ENCODE data around the gene CBARP. TPM values are rescaled to one million over a fixed set of nuclear protein-coding genes. Genes with fewer than 3 reads are reported as not detected.

Gene CBARP
- total RNA-seq, 8 experiments from 2014 or later, result 1.2 to 18.0 (median 8.5) TPM

GRCh38 chr19:1226522-1227303, 11.1 kb downstream of the CBARP start:
- 100% methylated on average over 2 of the region's 50 CpGs; no CpG with 5 or more reads in 9 of the 10 experiments for WGBS, 10 experiments
- in situ Hi-C loops (cut with MboI; ENCODE audit: low pct_unique_long_range_greater_than_20kb in 2 of 9, low sequenced_read_pairs in 9 of 9, unreplicated experiment in 9 of 9), result no loop called here
- H3K27ac ChIP-seq, result no peak overlapping the region

GRCh38 chr19:1226227-1226518, 11.6 kb downstream of the CBARP start:
- Histone ChIP-seq H3K4me3 (no peak overlapping the region), H3K27ac (peak overlapping the region in 1 of 2 donors; percentile 47), H3K4me1 (replicated peaks in 1 of 2) (peaks cover 11 to 17% of the 10 kb centered on the region in 2 donors)
- in situ Hi-C loops (cut with MboI; ENCODE audit: low pct_unique_long_range_greater_than_20kb in 2 of 9, low sequenced_read_pairs in 9 of 9, unreplicated experiment in 9 of 9), result no loop called here
- no peak for ATAC-seq (replicated peaks in 6 of 8)
- WGBS, 10 experiments, result 100% methylated on average over 2 of the region's 11 CpGs; no CpG with 5 or more reads in 9 of the 10 experiments

More at GRCh38 chr19:1226522-1227303, 11.1 kb downstream of the CBARP start:
- H3K4me3 ChIP-seq, result no peak overlapping the region
- H3K4me1 ChIP-seq (replicated peaks in 1 of 2), result peaks cover 10 to 17% of the 10 kb centered on the region in 2 donors
- ATAC-seq (replicated peaks in 6 of 8), result no peak

- Histone ChIP-seq H3K27ac (peak overlapping the region in 1 of 2 donors; percentile 47), H3K4me3 (no peak overlapping the region), H3K4me1 (replicated peaks in 1 of 2) (peaks cover 7 to 12% of the 10 kb centered on the region in 2 donors)
- no peak for ATAC-seq (replicated peaks in 6 of 8)
- in situ Hi-C loops (cut with MboI; ENCODE audit: low pct_unique_long_range_greater_than_20kb in 2 of 9, low sequenced_read_pairs in 9 of 9, unreplicated experiment in 9 of 9), result no loop called here
- WGBS, 10 experiments, result 66 to 90% (median 90%) methylated on average over 2 to 5 of the region's 29 CpGs; no CpG with 5 or more reads in 7 of the 10 experiments
These were observed 12.2 kb downstream of the CBARP start for GRCh38 chr19:1225440-1226226.

GRCh38 chr19:1224847-1225246, 13.0 kb downstream of the CBARP start:
- in situ Hi-C loops (cut with MboI; ENCODE audit: low pct_unique_long_range_greater_than_20kb in 2 of 9, low sequenced_read_pairs in 9 of 9, unreplicated experiment in 9 of 9), result no loop called here
- no peak overlapping the region for H3K27ac ChIP-seq
- ATAC-seq (replicated peaks in 6 of 8), result no peak
- WGBS, 10 experiments, result 81% methylated on average over 14 of the region's 16 CpGs; no CpG with 5 or more reads in 9 of the 10 experiments
- H3K4me1 ChIP-seq (replicated peaks in 1 of 2), result peaks cover 6 to 7% of the 10 kb centered on the region in 2 donors
- H3K4me3 ChIP-seq, result no peak overlapping the region

- Histone ChIP-seq H3K4me1 (replicated peaks in 1 of 2) (peaks cover 6 to 7% of the 10 kb centered on the region in 2 donors), H3K27ac (no peak overlapping the region), H3K4me3 (no peak overlapping the region)
- in situ Hi-C loops (cut with MboI; ENCODE audit: low pct_unique_long_range_greater_than_20kb in 2 of 9, low sequenced_read_pairs in 9 of 9, unreplicated experiment in 9 of 9), result no loop called here
- ATAC-seq (replicated peaks in 6 of 8), result no peak
- WGBS, 10 experiments, result 90% methylated on average over 2 of the region's 16 CpGs; no CpG with 5 or more reads in 9 of the 10 experiments
These were observed 13.6 kb downstream of the CBARP start for GRCh38 chr19:1224047-1224825.

GRCh38 chr19:1223018-1223855, 14.6 kb downstream of the CBARP start:
- in situ Hi-C loops (cut with MboI; ENCODE audit: low pct_unique_long_range_greater_than_20kb in 2 of 9, low sequenced_read_pairs in 9 of 9, unreplicated experiment in 9 of 9), result no loop called here
- no peak overlapping the region for H3K27ac ChIP-seq
- peak in 6 of 8 experiments; percentile 6 to 30 (median 17) for ATAC-seq (replicated peaks in 6 of 8)

GRCh38 chr19:1222394-1222793, 15.4 kb downstream of the CBARP start:
- peaks cover 7 to 10% of the 10 kb centered on the region in 2 donors for H3K4me1 ChIP-seq (replicated peaks in 1 of 2)
- in situ Hi-C loops (cut with MboI; ENCODE audit: low pct_unique_long_range_greater_than_20kb in 2 of 9, low sequenced_read_pairs in 9 of 9, unreplicated experiment in 9 of 9), result no loop called here
- no peak overlapping the region for H3K4me3 ChIP-seq
- H3K27ac ChIP-seq, result peak overlapping the region in 1 of 2 donors; percentile 25
- WGBS, 10 experiments, result no CpG with 5 or more reads among the region's 14 CpGs
- no peak for ATAC-seq (replicated peaks in 6 of 8)

More at GRCh38 chr19:1223018-1223855, 14.6 kb downstream of the CBARP start:
- Histone ChIP-seq H3K4me3 (no peak overlapping the region), H3K4me1 (replicated peaks in 1 of 2) (peaks cover 6 to 7% of the 10 kb centered on the region in 2 donors)
- 65 to 92% (median 90%) methylated on average over 4 to 10 of the region's 48 CpGs; no CpG with 5 or more reads in 7 of the 10 experiments for whole genome bisulfite sequencing, 10 experiments

GRCh38 chr19:1221904-1222255, 15.9 kb downstream of the CBARP start:
- in situ Hi-C loops (cut with MboI; ENCODE audit: low pct_unique_long_range_greater_than_20kb in 2 of 9, low sequenced_read_pairs in 9 of 9, unreplicated experiment in 9 of 9), result no loop called here
- Histone ChIP-seq H3K4me1 (replicated peaks in 1 of 2) (peaks cover 7 to 14% of the 10 kb centered on the region in 2 donors), H3K4me3 (no peak overlapping the region), H3K27ac (peak overlapping the region in 1 of 2 donors; percentile 25)
- ATAC-seq (replicated peaks in 6 of 8), result peak in 2 of 8 experiments; percentile 0 to 2
- WGBS, 10 experiments, result 95% methylated on average over 4 of the region's 22 CpGs; no CpG with 5 or more reads in 9 of the 10 experiments

GRCh38 chr19:1220976-1221903, 16.6 kb downstream of the CBARP start:
- 40 to 100% (median 84%) methylated on average over 1 to 7 of the region's 38 CpGs; no CpG with 5 or more reads in 6 of the 10 experiments for whole genome bisulfite sequencing, 10 experiments
- H3K4me1 ChIP-seq (replicated peaks in 1 of 2), result peaks cover 7 to 16% of the 10 kb centered on the region in 2 donors
- no peak overlapping the region for H3K4me3 ChIP-seq
- peak overlapping the region in 1 of 2 donors; percentile 22 for H3K27ac ChIP-seq
- in situ Hi-C loops (cut with MboI; ENCODE audit: low pct_unique_long_range_greater_than_20kb in 2 of 9, low sequenced_read_pairs in 9 of 9, unreplicated experiment in 9 of 9), result no loop called here
- peak; percentile 31 to 70 (median 58) for ATAC-seq (replicated peaks in 6 of 8)

- peak in 1 of 8 experiments; percentile 53 for ATAC-seq (replicated peaks in 6 of 8)
- WGBS, 10 experiments, result 68 to 97% methylated on average over 5 to 7 of the region's 33 CpGs; no CpG with 5 or more reads in 8 of the 10 experiments
- Histone ChIP-seq H3K4me1 (replicated peaks in 1 of 2) (peaks cover 9 to 16% of the 10 kb centered on the region in 2 donors), H3K27ac (no peak overlapping the region), H3K4me3 (no peak overlapping the region)
- in situ Hi-C loops (cut with MboI; ENCODE audit: low pct_unique_long_range_greater_than_20kb in 2 of 9, low sequenced_read_pairs in 9 of 9, unreplicated experiment in 9 of 9), result no loop called here
These were observed 17.3 kb downstream of the CBARP start for GRCh38 chr19:1220477-1220930.

- in situ Hi-C loops (cut with MboI; ENCODE audit: low pct_unique_long_range_greater_than_20kb in 2 of 9, low sequenced_read_pairs in 9 of 9, unreplicated experiment in 9 of 9), result no loop called here
- Histone ChIP-seq H3K4me3 (no peak overlapping the region), H3K4me1 (replicated peaks in 1 of 2) (peaks cover 11 to 18% of the 10 kb centered on the region in 2 donors), H3K27ac (no peak overlapping the region)
- no peak for ATAC-seq (replicated peaks in 6 of 8)
- WGBS, 10 experiments, result 100% methylated on average over 1 to 3 of the region's 19 CpGs; no CpG with 5 or more reads in 8 of the 10 experiments
These were observed 17.9 kb downstream of the CBARP start for GRCh38 chr19:1219786-1220476.

Measured in motor neuron (in vitro differentiated cells).